AG04450 (cell line): Measurements from ENCODE around the gene SLC17A5. TPM values are rescaled to one million over a fixed set of nuclear protein-coding genes. Genes with fewer than 3 reads are reported as not detected.
"Not testable (repeated sequence)": the region's sequence is repeated elsewhere in the genome, so short reads cannot be mapped to it uniquely, and the experiment has no call there.

Experiments
- CTCF ChIA-PET: fragments of 300-600, 350-600 bp; formaldehyde crosslinking; extraction: SDS; loops from one replicate; lab custom pipeline; 2022; ENCODE audit warnings: antibody characterized with exemption, inconsistent platforms; lab: Charles Lee
- POLR2A ChIA-PET: fragments of 350-600 bp; formaldehyde crosslinking; extraction: SDS; loops from one replicate; lab custom pipeline; 2021; ENCODE audit warnings: antibody characterized with exemption, inconsistent platforms; lab: Yijun Ruan, JAX
- DNase-seq: peaks from one replicate; pipeline ENCODE4 v3.0.0-alpha.2; 2011; ENCODE audit warnings: low read depth, low spot score
- H3K27ac ChIP-seq: one replicate; pipeline ENCODE4 v1.5.1; 2012; ENCODE audit warnings: low read depth, low read length, control low read depth
- H3K27me3 ChIP-seq: one replicate; pipeline ENCODE4 v1.6.0; 2012; ENCODE audit warnings: low read length; ENCODE audit not compliant: control insufficient read depth, insufficient read depth
- H3K4me3 ChIP-seq: 2 replicates; pipeline ENCODE4 v1.5.1; 2011; ENCODE audit warnings: mild to moderate bottlenecking, low read depth, low read length, control low read depth
- H3K9me3 ChIP-seq: 2 replicates; pipeline ENCODE4 v1.5.1; 2012; ENCODE audit warnings: low read length; ENCODE audit not compliant: control insufficient read depth, insufficient read depth
- polyA plus RNA-seq: library from polyadenylated mRNA; depleted of rRNA; stranded (reverse); fragments of >200 nt; gene quantifications from 2 replicates; pipeline ENCODE4 v1.2.3, GENCODE V29; 2011
- TF ChIP-seq, protein P1 (sequence below): IDR thresholded peaks from 2 replicates; pipeline ENCODE4 v1.5.1; 2011; ENCODE audit warnings: low read depth, low read length, control low read depth, inconsistent platforms

The SLC17A5 gene
- polyA plus RNA-seq, 1 experiment = 34.0 TPM

GRCh38 chr6:73624896-73625295 lies 28.9 kb downstream of the SLC17A5 start:
- POLR2A ChIA-PET = no interaction called here
- TF ChIP-seq, protein P1, sequence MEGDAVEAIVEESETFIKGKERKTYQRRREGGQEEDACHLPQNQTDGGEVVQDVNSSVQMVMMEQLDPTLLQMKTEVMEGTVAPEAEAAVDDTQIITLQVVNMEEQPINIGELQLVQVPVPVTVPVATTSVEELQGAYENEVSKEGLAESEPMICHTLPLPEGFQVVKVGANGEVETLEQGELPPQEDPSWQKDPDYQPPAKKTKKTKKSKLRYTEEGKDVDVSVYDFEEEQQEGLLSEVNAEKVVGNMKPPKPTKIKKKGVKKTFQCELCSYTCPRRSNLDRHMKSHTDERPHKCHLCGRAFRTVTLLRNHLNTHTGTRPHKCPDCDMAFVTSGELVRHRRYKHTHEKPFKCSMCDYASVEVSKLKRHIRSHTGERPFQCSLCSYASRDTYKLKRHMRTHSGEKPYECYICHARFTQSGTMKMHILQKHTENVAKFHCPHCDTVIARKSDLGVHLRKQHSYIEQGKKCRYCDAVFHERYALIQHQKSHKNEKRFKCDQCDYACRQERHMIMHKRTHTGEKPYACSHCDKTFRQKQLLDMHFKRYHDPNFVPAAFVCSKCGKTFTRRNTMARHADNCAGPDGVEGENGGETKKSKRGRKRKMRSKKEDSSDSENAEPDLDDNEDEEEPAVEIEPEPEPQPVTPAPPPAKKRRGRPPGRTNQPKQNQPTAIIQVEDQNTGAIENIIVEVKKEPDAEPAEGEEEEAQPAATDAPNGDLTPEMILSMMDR = no peak
- Histone ChIP-seq H3K27me3 (no peaks in the 10 kb centered on the region), H3K4me3 (no peak overlapping the region), H3K27ac (no peak overlapping the region), H3K9me3 (no peaks in the 10 kb centered on the region)
- no peak for DNase-seq
- CTCF ChIA-PET = no interaction called here

DNA sequence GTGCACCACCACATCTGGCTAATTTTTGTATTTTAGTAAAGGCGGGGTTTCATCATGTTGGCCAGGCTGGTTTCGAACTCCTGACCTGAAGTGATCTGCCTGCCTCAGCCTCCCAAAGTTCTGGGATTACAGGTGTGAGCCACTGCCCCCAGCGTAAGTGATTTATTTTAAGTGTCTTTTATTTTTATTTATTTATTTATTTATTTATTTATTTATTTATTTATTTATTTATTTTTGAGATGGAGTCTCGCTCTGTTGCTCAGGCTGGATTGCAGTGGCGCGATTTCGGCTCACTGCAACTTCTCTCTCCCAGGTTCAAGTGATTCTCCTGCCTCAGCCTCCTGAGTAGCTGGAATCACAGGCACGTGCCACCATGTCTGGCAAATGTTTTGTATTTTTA lies 30.3 kb downstream of the SLC17A5 start:
- CTCF ChIA-PET = not testable (repeated sequence)

GRCh38 chr6:73618082-73618481 lies 35.7 kb downstream of the SLC17A5 start:
- H3K27me3 ChIP-seq, CTCF ChIA-PET, H3K4me3 ChIP-seq, POLR2A ChIA-PET, H3K9me3 ChIP-seq, H3K27ac ChIP-seq, DNase-seq: not testable (repeated sequence)

More for the DNA sequence above, 30.3 kb downstream of the SLC17A5 start:
- H3K4me3 ChIP-seq, DNase-seq, H3K27ac ChIP-seq, POLR2A ChIA-PET, H3K27me3 ChIP-seq, H3K9me3 ChIP-seq: not testable (repeated sequence)

DNA sequence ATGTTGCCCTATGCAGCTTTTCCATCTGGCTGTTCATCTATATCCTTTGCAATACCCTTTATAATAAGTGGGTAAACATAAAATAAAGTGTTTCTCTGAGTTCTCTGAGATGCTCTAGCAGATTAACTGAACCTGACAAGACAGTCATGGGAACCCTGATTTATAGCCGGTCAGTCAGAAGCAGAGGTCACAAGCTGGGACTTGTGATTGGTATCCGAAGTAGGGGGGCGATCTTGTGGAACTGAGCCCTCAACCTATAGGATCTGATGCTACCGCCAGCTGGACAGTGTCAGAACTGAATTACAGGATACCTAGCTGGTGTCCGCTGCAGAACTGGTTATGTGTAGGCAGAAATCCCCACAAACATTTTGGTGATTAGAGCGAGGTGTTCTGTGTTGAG lies 39.0 kb downstream of the SLC17A5 start:
- TF ChIP-seq, protein P1 = no peak
- no peaks in the 10 kb centered on the region for H3K9me3 ChIP-seq
- H3K4me3 ChIP-seq = no peak overlapping the region
- DNase-seq = no peak
- ChIA-PET POLR2A (no interaction called here), CTCF (no interaction called here)
- no peak overlapping the region for H3K27ac ChIP-seq
- H3K27me3 ChIP-seq = no peaks in the 10 kb centered on the region

GRCh38 chr6:73613806-73614536 lies 39.8 kb downstream of the SLC17A5 start:
- POLR2A ChIA-PET = interaction anchor here (1.4 kb wide), 1 partner anchor 94 kb away, joined by 3 read pairs; no protein-coding TSS in a partner anchor
- Histone ChIP-seq H3K4me3 (no peak overlapping the region), H3K27me3 (no peaks in the 10 kb centered on the region), H3K9me3 (no peaks in the 10 kb centered on the region), H3K27ac (no peak overlapping the region)
- DNase-seq = no peak
- TF ChIP-seq, protein P1 = no peak
- CTCF ChIA-PET = no interaction called here

DNA sequence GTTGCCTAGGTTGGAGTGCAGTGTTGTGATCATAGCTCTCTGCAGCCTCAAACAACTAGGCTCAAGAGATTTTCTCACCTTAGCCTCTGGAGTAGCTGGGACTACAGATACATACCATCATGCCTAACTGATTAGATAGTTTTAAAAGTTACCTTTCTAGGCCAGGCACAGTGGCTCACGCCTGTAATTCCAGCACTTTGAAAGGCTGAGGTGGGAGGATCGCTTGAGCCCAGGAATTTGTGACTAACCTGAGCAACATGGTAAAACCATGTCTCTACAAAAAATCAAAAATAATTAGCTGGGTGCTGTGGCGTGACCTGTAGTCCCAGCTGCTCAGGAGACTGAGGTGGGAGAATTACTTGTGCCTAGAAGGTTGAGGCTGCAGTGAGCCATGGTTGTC lies 41.2 kb downstream of the SLC17A5 start:
- Histone ChIP-seq H3K27me3 (no peaks in the 10 kb centered on the region), H3K27ac (no peak overlapping the region), H3K4me3 (no peak overlapping the region), H3K9me3 (no peaks in the 10 kb centered on the region)
- DNase-seq = no peak
- ChIA-PET CTCF (interaction anchor here (0.6 to 3.1 kb wide), 6 partner anchors 13 to 140 kb away, joined by 3 to 16 read pairs (median 3); partner anchors contain the start of gene EEF1A1), POLR2A (interaction anchor here (0.7 to 3.8 kb wide), 4 partner anchors 92 to 129 kb away, joined by 3 to 28 read pairs (median 3); no protein-coding TSS in a partner anchor)
- TF ChIP-seq, protein P1 = no peak
